ENCODE data around the gene TSPEAR. TPM values are rescaled to one million over a fixed set of nuclear protein-coding genes. Genes with fewer than 3 reads are reported as not detected.

TSPEAR gene
- not detected for total RNA-seq

DNA sequence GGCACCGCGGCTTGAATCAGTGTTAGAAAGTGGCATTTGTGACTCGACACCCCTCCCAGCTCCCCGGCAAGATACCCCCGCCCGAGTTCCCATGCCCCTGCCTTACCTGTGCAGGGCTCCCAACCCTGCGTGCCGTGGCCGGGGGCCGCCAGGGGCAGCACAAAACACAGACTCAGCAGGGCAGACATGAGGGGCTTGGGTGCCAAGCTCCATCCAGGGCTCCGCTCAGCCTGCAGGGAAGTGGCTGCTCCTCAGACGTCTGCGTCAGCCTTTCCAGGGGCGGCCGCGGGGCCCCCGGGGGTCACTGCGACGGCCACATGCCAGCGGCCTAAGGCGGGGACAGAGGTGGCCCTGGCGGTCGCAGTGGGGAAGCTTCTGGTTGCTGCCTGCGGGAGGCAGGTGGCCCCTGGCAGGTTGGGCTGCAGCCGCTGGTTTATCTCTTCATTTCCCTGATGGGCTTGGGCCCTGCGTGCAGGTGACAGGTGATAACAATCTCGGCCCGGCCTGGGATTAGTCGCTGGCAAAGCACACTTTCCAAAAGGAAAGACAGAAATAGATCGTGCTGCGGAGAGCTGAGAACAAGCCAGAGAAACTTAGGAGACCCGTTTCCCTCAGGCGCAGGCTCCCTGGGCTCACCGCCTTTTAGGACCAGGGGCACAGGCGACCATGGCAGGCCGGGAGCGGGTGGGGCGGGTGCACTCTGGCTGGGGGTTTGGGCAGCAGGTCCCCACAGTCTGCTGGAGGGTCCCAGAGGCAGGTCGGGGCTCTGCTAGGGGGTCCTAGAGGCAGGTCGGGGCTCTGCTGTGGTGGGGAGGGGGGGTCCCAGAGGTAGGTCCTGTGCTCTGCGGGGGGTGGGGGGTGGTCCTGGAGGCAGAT, at the start of gene TSPEAR:
Gene TSPEAR, minus strand, starts transcription at position 246 of the 876 bp plus-strand sequence. Its CDS starts 58 bp downstream, at position 188.
- Mint-ChIP-seq H3K9me3 (ENCODE audit: low read depth) (no peaks in the 10 kb centered on the region), H3K27me3 (peaks cover 86% of the 10 kb centered on the region), H3K27ac (no peak within 1 kb of the TSS), H3K4me1 (peaks cover 8% of the 10 kb centered on the region), H3K4me3 (no peak within 1 kb of the TSS), H3K36me3 (no peaks in the 10 kb centered on the region)
- DNase-seq: peak; percentile 30
- ATAC-seq: no peak
- CTCF ChIA-PET: no interaction called here

DNA sequence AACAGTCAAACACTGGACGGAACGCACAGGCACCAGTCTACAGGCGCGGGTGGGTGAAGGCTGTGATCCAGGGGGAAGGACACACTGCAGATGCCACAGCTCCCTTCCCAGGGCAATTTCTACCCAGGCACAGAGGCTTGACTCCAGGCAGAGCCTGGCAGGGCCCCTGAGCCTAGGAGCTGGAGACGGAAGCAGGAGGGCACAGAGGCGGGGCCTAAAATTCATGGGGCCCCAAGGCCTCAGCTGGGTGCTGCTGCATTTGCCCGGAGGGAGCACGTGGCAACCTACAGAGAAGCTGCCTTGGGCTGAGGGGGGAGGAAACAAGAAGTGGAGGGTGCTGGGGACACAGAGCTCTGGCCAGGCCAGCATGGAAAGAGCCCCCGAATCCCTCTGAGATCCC, 49.0 kb upstream of the TSPEAR start:
- CTCF ChIA-PET: interaction anchor here (1.2 kb wide), 1 partner anchor 250 kb away, joined by 3 read pairs; no protein-coding TSS in a partner anchor
- H3K36me3 Mint-ChIP-seq: no peaks in the 10 kb centered on the region
- H3K9me3 Mint-ChIP-seq (ENCODE audit: low read depth): no peaks in the 10 kb centered on the region
- H3K27ac Mint-ChIP-seq: no peak overlapping the region
- peaks cover 6% of the 10 kb centered on the region for H3K4me1 Mint-ChIP-seq
- ATAC-seq (no peak), DNase-seq (no peak)
- H3K27me3 Mint-ChIP-seq: no peaks in the 10 kb centered on the region
- no peak overlapping the region for H3K4me3 Mint-ChIP-seq

DNA sequence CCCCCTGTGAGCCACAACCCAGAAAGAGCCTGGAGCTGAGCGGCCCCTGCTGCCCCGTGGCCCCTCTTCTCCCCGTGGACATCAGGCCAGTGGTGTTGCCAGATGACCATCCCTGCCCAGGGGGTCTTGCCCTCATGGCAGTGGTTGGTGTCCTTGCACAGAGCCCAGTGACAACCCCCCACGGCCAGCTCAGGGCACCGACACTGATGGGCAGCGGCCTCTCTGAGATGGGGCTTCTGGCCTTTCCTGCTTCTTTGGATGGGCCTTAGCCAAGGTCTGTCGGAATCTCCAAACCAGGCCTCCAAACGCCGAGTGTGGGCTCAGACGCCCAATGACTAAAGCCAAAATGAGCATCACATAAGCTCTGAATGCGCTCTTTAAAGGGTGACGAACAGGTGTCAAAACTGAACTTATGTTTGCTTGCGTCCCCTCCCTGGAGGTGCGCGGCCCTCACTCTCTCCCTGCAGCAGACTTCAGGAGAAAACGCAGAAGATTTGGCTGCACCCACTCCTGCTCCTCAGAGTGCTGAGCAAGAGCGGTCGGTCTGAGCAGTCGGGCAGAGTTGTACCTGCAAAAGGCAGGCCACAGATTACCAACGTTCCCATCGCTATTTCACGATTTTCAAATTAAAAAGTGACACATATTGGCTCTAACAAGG, 48.4 kb upstream of the TSPEAR start:
- CTCF ChIA-PET: no interaction called here
- no peaks in the 10 kb centered on the region for H3K9me3 Mint-ChIP-seq (ENCODE audit: low read depth)
- H3K4me3 Mint-ChIP-seq: no peak overlapping the region
- no peaks in the 10 kb centered on the region for H3K4me1 Mint-ChIP-seq
- DNase-seq (no peak), ATAC-seq (no peak)
- no peaks in the 10 kb centered on the region for H3K36me3 Mint-ChIP-seq
- H3K27me3 Mint-ChIP-seq: no peaks in the 10 kb centered on the region
- no peak overlapping the region for H3K27ac Mint-ChIP-seq

DNA sequence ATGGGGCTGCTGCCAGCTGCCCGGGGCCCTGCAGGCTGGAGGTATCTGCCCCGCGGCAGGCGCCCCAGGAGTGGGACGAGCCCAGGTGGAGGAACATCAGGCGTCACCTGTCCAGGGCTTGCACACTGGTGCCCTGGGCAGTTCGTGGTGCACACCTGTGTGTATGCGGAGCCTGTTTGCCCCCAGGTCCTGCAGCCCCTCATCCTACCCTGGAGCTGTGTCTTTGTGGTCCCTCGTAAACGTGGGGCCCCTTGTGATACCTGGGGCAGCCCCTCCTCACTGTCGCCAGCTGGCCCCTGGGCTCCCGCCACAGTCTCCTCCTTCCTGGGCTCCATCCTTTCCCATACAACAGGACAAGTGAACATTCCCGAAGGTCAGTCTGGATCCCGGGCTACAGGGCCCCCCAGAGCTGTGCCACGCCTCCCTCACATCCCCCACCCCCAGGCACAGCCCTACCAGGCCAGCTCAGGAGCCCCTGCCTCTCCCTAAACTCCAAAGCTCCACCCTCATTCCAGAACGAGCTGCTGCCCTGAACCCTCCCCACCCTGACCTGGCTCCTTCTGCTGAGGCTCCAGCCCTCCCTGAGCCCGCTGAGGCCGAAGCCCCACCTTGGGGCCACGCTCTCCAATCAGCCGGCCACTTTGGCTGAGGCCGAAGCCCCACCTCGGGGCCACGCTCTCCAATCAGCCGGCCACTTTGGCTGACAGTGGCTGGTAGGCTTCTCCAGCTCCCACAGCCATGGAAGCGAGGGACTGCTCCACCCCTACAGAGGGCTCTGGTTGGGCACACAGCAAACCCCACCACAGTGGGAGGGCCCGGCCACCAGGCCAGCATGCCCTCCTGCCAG, 47.6 kb upstream of the TSPEAR start:
- no peaks in the 10 kb centered on the region for H3K27me3 Mint-ChIP-seq
- no peak overlapping the region for H3K4me3 Mint-ChIP-seq
- no peak overlapping the region for H3K27ac Mint-ChIP-seq
- H3K4me1 Mint-ChIP-seq: no peaks in the 10 kb centered on the region
- no peaks in the 10 kb centered on the region for H3K36me3 Mint-ChIP-seq
- no peak for DNase-seq
- CTCF ChIA-PET: no interaction called here
- no peak for ATAC-seq
- no peaks in the 10 kb centered on the region for H3K9me3 Mint-ChIP-seq (ENCODE audit: low read depth)

DNA sequence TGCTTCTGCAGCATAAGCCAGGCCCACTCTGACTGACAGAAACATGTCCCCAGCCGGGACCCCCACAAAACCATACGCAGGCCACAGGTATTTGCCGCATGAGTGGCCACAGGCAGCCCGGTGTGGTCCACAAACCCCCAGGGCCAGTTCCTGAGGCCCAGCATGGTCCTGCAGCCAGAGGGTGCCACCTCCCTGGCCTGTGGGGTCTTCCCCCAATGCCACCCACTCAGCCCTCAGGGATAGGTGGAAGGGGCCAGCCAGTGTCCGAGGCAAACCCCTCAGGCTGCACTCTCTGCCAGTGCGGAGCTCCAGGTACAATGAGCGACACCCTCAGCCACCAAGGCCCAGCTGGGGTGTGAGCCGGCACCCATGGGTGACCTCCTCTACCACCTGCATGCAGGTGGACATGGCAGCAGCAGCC, 46.8 kb upstream of the TSPEAR start:
- no peak overlapping the region for H3K27ac Mint-ChIP-seq
- no peak for ATAC-seq
- H3K9me3 Mint-ChIP-seq (ENCODE audit: low read depth): no peaks in the 10 kb centered on the region
- no peak overlapping the region for H3K4me3 Mint-ChIP-seq
- no peak for DNase-seq
- no peaks in the 10 kb centered on the region for H3K4me1 Mint-ChIP-seq
- H3K27me3 Mint-ChIP-seq: no peaks in the 10 kb centered on the region
- H3K36me3 Mint-ChIP-seq: no peaks in the 10 kb centered on the region
- CTCF ChIA-PET: no interaction called here

DNA sequence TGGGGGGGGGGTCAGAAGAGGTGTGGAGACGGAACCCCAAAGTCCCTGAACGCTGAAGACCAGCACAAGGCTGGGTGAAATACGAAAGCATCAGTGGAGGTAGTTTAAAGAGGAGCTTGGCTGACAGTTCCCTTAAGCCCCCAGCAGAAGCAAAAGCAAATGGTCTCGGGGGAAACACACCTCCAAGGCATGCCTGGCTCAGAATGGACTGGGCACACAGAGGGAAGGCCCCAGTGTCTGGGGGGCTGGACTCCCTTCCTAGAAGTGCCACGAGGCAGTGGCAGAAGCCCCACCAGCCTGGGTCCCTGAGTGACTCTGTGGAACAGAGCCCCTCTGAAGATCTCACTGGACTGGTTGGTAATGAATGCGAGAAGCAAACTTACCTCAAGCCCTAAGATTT, 46.4 kb upstream of the TSPEAR start:
- Mint-ChIP-seq H3K36me3 (no peaks in the 10 kb centered on the region), H3K27ac (no peak overlapping the region), H3K9me3 (ENCODE audit: low read depth) (no peaks in the 10 kb centered on the region), H3K27me3 (no peaks in the 10 kb centered on the region), H3K4me1 (no peaks in the 10 kb centered on the region), H3K4me3 (no peak overlapping the region)
- CTCF ChIA-PET: no interaction called here
- no peak for DNase-seq
- ATAC-seq: no peak

DNA sequence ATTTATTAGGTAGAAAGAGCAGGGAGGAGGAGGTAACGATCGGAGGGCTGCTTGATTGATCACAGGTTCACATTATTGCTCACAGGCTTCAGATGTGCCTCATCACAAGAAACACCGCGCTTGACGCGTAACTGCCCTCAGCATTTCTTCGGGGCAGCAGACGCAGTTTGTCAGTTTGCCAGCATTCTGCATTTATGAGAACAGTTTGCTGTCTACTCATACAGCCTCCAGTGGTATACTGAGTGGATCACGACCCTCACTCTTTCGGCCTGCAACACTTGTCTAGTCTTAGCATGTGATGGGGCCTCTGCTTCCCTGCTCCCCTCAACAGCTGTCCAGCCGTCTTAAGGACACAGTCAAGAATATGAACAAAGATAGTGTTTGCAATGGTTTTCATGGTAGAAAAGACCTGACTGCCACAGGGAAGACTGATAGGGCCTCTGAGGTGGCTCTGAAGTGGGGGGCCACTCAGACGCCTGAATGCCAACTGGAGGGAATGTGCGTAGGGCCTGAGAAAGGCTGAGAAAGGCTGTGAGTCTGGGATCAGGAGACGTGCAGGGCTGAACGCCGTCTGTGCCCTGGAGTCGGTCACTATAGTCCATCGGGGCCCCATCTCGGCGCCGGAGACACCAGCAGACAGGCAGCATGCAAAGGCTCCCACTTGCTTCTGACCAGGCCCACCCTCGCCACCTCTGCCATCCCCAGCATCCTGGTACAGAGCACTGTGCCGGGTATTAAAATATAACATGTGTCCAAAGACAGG, 45.2 kb upstream of the TSPEAR start:
- no peaks in the 10 kb centered on the region for H3K27me3 Mint-ChIP-seq
- ATAC-seq (no peak), DNase-seq (no peak)
- no peak overlapping the region for H3K27ac Mint-ChIP-seq
- no peaks in the 10 kb centered on the region for H3K9me3 Mint-ChIP-seq (ENCODE audit: low read depth)
- CTCF ChIA-PET: no interaction called here
- no peaks in the 10 kb centered on the region for H3K36me3 Mint-ChIP-seq
- no peaks in the 10 kb centered on the region for H3K4me1 Mint-ChIP-seq
- no peak overlapping the region for H3K4me3 Mint-ChIP-seq

DNA sequence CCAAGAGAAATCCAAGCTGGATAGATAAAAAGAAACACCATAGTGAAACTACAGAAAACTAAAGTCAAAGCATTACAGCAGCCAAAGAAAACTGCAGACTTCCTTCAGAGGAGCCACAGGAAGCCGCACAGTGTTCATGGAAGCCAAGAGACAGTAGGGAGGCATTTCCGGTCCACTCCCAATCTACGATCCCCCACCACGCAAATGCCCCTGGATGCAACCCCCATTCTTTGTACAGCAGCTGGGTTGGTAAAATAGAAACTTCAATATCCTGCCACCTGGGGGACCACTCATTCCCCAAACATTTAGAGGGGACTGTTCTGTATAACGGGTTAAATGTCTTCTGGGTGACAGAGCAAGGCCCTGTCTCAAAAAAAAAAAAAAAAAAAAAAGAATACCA, 43.9 kb upstream of the TSPEAR start:
- ATAC-seq (no peak), DNase-seq (no peak)
- no peaks in the 10 kb centered on the region for H3K4me1 Mint-ChIP-seq
- no peak overlapping the region for H3K4me3 Mint-ChIP-seq
- H3K9me3 Mint-ChIP-seq (ENCODE audit: low read depth): no peaks in the 10 kb centered on the region
- peaks cover 4% of the 10 kb centered on the region for H3K27me3 Mint-ChIP-seq
- H3K27ac Mint-ChIP-seq: no peak overlapping the region
- no peaks in the 10 kb centered on the region for H3K36me3 Mint-ChIP-seq
- CTCF ChIA-PET: interaction anchor here (0.6 kb wide), 1 partner anchor 208 kb away, joined by 3 read pairs; no protein-coding TSS in a partner anchor

DNA sequence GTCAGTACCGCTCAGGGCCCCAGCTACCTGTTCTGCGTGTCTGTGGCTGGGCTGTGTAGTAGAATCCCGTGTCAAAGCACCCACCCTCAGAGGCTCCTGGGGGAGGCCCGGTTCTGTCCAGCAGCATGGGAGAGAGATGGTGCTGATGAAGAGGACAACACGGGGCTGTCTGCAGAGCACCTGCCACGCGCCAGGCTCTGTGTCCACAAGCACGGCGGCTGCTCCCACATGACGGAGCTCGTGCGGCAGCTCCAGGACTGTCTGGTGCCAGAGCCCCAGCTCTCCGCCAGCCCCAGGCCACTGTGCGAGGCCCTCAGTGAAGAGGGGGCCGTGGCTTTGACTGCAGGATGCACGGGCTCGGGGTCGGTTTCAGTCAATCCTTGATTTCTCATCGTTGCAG, 42.0 kb upstream of the TSPEAR start:
- CTCF ChIA-PET: interaction anchor here (0.9 kb wide), 1 partner anchor 243 kb away, joined by 3 read pairs; no protein-coding TSS in a partner anchor
- no peaks in the 10 kb centered on the region for H3K9me3 Mint-ChIP-seq (ENCODE audit: low read depth)
- H3K27me3 Mint-ChIP-seq: peaks cover 10% of the 10 kb centered on the region
- no peak overlapping the region for H3K4me3 Mint-ChIP-seq
- no peak overlapping the region for H3K27ac Mint-ChIP-seq
- H3K36me3 Mint-ChIP-seq: no peaks in the 10 kb centered on the region
- DNase-seq: no peak
- H3K4me1 Mint-ChIP-seq: no peaks in the 10 kb centered on the region
- ATAC-seq: no peak

DNA sequence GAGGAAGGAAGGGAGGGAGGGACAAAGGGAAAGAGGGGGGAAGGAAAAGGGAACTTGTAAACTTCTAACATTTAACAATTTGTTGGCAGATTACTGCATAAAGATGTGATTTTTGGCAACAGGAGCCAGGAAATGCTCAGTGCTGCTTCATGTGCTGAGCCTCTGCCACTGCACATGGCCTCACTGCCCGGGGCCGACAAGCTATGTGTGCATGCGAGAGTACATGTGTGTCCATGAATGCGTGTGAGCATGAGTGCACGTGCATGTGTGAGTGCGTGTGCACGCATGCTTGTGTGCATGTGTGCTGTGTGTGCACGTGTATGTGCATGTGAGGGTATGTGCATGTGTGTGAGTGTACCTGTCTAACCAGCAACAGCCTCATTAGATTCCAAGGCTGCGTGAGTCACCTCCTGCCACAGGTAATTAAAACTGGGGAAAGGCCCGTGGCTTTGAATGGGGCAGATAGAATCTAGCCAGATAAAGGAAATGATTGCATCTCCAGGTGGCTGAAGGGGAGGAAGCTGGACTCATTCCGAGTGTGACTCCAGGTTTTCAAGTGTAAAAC, 41.4 kb upstream of the TSPEAR start:
- CTCF ChIA-PET: interaction anchor here (0.9 kb wide), 1 partner anchor 242 kb away, joined by 3 read pairs; no protein-coding TSS in a partner anchor
- Mint-ChIP-seq H3K9me3 (ENCODE audit: low read depth) (no peaks in the 10 kb centered on the region), H3K27ac (no peak overlapping the region), H3K4me3 (no peak overlapping the region), H3K4me1 (no peaks in the 10 kb centered on the region), H3K36me3 (no peaks in the 10 kb centered on the region), H3K27me3 (peaks cover 10% of the 10 kb centered on the region)
- DNase-seq: no peak
- ATAC-seq: no peak

DNA sequence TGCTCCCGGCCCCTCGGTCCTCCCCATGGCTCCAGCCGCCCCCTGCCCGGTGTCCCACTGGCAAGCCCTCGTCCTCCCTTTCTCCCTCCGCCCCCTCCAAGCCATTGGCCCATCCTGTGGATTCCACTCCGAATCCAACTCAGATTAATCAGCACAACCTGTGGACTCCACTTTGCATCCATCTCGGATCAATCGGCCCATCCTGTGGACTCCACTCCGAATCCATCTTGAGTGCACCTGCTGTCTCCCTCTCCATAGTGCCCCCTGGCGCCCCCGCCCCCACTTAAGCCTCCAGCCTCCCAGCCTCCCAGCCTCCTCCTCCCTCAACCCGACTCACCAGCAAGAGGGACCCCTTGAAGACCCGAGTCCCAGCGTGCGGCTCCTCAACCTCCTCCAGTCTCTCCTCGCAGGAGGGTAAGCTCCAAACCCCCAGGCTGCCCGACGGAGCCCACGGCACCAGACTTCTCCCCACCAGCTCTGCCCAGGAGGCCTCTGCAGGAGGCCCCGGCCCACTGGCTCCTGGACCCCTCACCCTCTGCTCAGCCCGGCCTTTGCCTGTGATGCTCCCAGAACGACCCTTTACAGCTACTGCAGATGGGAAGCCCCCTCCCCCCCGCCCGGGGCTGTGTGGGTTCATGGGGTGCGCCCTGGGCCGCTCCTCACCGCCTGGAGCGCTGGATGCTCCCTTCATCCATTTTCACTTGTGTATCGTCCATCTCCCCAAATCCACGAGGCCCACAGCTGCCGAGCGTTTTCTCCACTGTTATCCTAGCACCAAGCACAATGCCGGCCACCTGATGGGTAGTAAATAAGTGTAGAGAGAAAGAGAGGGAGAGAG, 40.6 kb upstream of the TSPEAR start:
- ATAC-seq (no peak), DNase-seq (no peak)
- H3K36me3 Mint-ChIP-seq: no peaks in the 10 kb centered on the region
- CTCF ChIA-PET: no interaction called here
- no peaks in the 10 kb centered on the region for H3K9me3 Mint-ChIP-seq (ENCODE audit: low read depth)
- no peak overlapping the region for H3K27ac Mint-ChIP-seq
- H3K4me1 Mint-ChIP-seq: no peaks in the 10 kb centered on the region
- no peak overlapping the region for H3K4me3 Mint-ChIP-seq
- H3K27me3 Mint-ChIP-seq: peaks cover 12% of the 10 kb centered on the region

DNA sequence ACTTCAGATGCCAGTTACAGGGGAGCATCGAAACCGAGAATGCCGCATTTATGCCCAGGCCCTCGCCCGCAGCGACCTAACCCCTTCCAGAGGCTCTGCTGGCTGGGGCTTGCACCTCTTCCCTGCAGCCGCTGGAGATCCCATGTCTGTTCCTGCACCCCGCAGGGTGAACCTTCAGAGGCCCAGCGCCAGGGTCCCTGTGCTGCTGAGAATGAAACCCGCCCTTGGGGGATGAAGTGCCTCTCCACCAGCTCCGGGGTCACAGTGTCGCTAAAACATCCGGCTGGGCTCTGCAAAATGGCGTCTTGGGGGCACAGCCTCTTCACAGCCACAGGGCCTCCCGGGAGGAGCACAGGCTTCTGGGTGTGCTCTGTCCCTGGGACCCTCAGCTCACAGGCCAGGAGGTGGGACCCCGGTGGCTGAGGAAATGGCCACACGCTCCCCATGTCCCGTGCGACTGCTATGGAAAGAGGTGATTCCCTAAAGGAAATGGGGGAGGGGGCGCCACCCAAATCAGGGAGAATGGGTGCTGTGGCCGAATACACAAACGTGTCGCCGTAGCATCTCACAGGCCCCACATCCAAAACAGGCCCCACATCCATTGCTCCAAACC, 39.9 kb upstream of the TSPEAR start:
- Mint-ChIP-seq H3K27ac (no peak overlapping the region), H3K4me1 (no peaks in the 10 kb centered on the region), H3K36me3 (no peaks in the 10 kb centered on the region), H3K9me3 (ENCODE audit: low read depth) (no peaks in the 10 kb centered on the region), H3K27me3 (peaks cover 12% of the 10 kb centered on the region), H3K4me3 (no peak overlapping the region)
- CTCF ChIA-PET: no interaction called here
- no peak for ATAC-seq
- DNase-seq: no peak

Data from activated CD8-positive, alpha-beta memory T cell treated with anti-CD3 and anti-CD28 coated beads, Interleukin-2, amount 10 ng/mL, durations not matched to agents 7 days and 5 days (primary cell).